Bronchial epithelial cell (primary cell): ENCODE measurements around the gene TMTC3. TPM values are rescaled to one million over a fixed set of nuclear protein-coding genes. Genes with fewer than 3 reads are reported as not detected.
"Not testable (repeated sequence)": the region's sequence is repeated elsewhere in the genome, so short reads cannot be mapped to it uniquely, and the experiment has no call there.

Experiments used
- DNase-seq: peaks from one replicate; pipeline ENCODE4 v3.0.0-alpha.2; 2010; ENCODE audit warnings: low read depth
- FAIRE-seq: peaks from 2 replicates; lab custom pipeline; 2011; peaks lifted over from hg19 to GRCh38; lab: Jason Lieb, UNC
- H3K27me3 ChIP-seq: 2 replicates; pipeline ENCODE4 v1.5.1; 2011; ENCODE audit warnings: low read length; ENCODE audit not compliant: control insufficient read depth, insufficient read depth
- H3K36me3 ChIP-seq: 2 replicates; pipeline ENCODE4 v1.5.1; 2011; ENCODE audit warnings: low read length; ENCODE audit not compliant: control insufficient read depth, insufficient read depth
- H3K4me3 ChIP-seq: 2 replicates; pipeline ENCODE4 v1.5.1; 2011; ENCODE audit warnings: mild to moderate bottlenecking, low read depth, low read length, control low read depth
- CTCF ChIP-seq: IDR thresholded peaks from 2 replicates; pipeline ENCODE4 v1.5.1; 2011; ENCODE audit warnings: mild to moderate bottlenecking, moderate library complexity, low read length, control low read depth, inconsistent platforms; ENCODE audit not compliant: insufficient read depth, severe bottlenecking
- total RNA-seq: library from RNA; depleted of rRNA; stranded (reverse); fragments of >200 nt; gene quantifications from 2 replicates; pipeline ENCODE4 v1.2.1, GENCODE V29; 2014

The TMTC3 gene
- total RNA-seq, 1 donor from 2014 or later = 44.2 TPM

GRCh38 chr12:88113871-88114270 is 28.2 kb upstream of the TMTC3 start:
- peaks cover 4% of the 10 kb centered on the region for H3K36me3 ChIP-seq
- FAIRE-seq (no peak), DNase-seq (no peak)
- no peak overlapping the region for H3K4me3 ChIP-seq
- no peaks in the 10 kb centered on the region for H3K27me3 ChIP-seq
- no peak for TF ChIP-seq CTCF

- no peaks in the 10 kb centered on the region for H3K36me3 ChIP-seq
- no peak overlapping the region for H3K4me3 ChIP-seq
- H3K27me3 ChIP-seq = no peaks in the 10 kb centered on the region
- FAIRE-seq (no peak), DNase-seq (no peak)
- TF ChIP-seq CTCF = no peak
Measured at GRCh38 chr12:88122666-88123065, 19.4 kb upstream of the TMTC3 start.

- no peaks in the 10 kb centered on the region for H3K36me3 ChIP-seq
- FAIRE-seq = no peak
- no peak for DNase-seq
Measured at GRCh38 chr12:88127099-88127498, 15.0 kb upstream of the TMTC3 start.

GRCh38 chr12:88127855-88128254 is 14.3 kb upstream of the TMTC3 start:
- FAIRE-seq = no peak
- Histone ChIP-seq H3K27me3 (no peaks in the 10 kb centered on the region), H3K4me3 (no peak overlapping the region), H3K36me3 (no peaks in the 10 kb centered on the region)
- no peak for TF ChIP-seq CTCF
- no peak for DNase-seq

More at GRCh38 chr12:88127099-88127498, 15.0 kb upstream of the TMTC3 start:
- Histone ChIP-seq H3K27me3 (no peaks in the 10 kb centered on the region), H3K4me3 (no peak overlapping the region)
- no peak for TF ChIP-seq CTCF

- TF ChIP-seq CTCF = no peak
- Histone ChIP-seq H3K27me3 (no peaks in the 10 kb centered on the region), H3K4me3 (no peak overlapping the region), H3K36me3 (peaks cover 2% of the 10 kb centered on the region)
- DNase-seq (no peak), FAIRE-seq (no peak)
Measured at GRCh38 chr12:88132392-88132791, 9.7 kb upstream of the TMTC3 start.

GRCh38 chr12:88133181-88133580 is 8.9 kb upstream of the TMTC3 start:
- DNase-seq, FAIRE-seq, H3K36me3 ChIP-seq, H3K27me3 ChIP-seq, H3K4me3 ChIP-seq: not testable (repeated sequence)

- H3K27me3 ChIP-seq, DNase-seq, H3K36me3 ChIP-seq, H3K4me3 ChIP-seq, FAIRE-seq: not testable (repeated sequence)
Measured at GRCh38 chr12:88139711-88140110, 2.4 kb upstream of the TMTC3 start.
